Neural cell (in vitro differentiated cells): Measurements from ENCODE around the gene COPA. TPM values are rescaled to one million over a fixed set of nuclear protein-coding genes. Genes with fewer than 3 reads are reported as not detected.

Experiments
- H2AFZ ChIP-seq: fragments of 200-600, 300-800 bp; sonication (generic), shearing (Covaris generic); 2 replicates; pipeline ENCODE4 v1.6.0; 2014; ENCODE audit warnings: low read depth, mild to moderate bottlenecking, antibody characterized with exemption, low read length, moderate library complexity
- H3F3A ChIP-seq: fragments of 200-600 bp; shearing (Covaris generic); 2 replicates; pipeline ENCODE4 v1.6.1; 2016; ENCODE audit warnings: mild to moderate bottlenecking, moderate library complexity, mixed read lengths, antibody characterized with exemption, low read length; ENCODE audit not compliant: insufficient read depth, poor library complexity, severe bottlenecking
- H3K27ac ChIP-seq: fragments of 200-600, 300-800 bp; sonication (generic), shearing (Covaris generic); 2 replicates; pipeline ENCODE4 v1.5.1; 2014; ENCODE audit warnings: mild to moderate bottlenecking, low read length, moderate library complexity
- H3K27me3 ChIP-seq: fragments of 300-800, 200-600 bp; sonication (generic), shearing (Covaris generic); 2 replicates; pipeline ENCODE4 v1.6.0; 2014; ENCODE audit warnings: mild to moderate bottlenecking, low read depth, low read length, moderate library complexity; ENCODE audit not compliant: insufficient read depth
- H3K36me3 ChIP-seq: fragments of 300-800, 200-600 bp; sonication (generic), shearing (Covaris generic); 2 replicates; pipeline ENCODE4 v1.5.1; 2014; ENCODE audit warnings: mild to moderate bottlenecking, antibody characterized with exemption, low read length, moderate library complexity; ENCODE audit not compliant: insufficient read depth
- H3K4me2 ChIP-seq: fragments of 300-800, 200-600 bp; sonication (generic), shearing (Covaris generic); 2 replicates; pipeline ENCODE4 v1.6.0; 2014; ENCODE audit warnings: mild to moderate bottlenecking, low read length
- H3K4me3 ChIP-seq: fragments of 300-800, 200-600 bp; sonication (generic), shearing (Covaris generic); 2 replicates; pipeline ENCODE4 v1.5.1; 2014; ENCODE audit warnings: mild to moderate bottlenecking, low read length, moderate library complexity
- H3K79me2 ChIP-seq: fragments of 200-600 bp; shearing (Covaris generic); replicated peaks from 2 replicates; pipeline ENCODE4 v1.6.0; 2014; ENCODE audit warnings: mild to moderate bottlenecking, low read length, moderate library complexity; ENCODE audit not compliant: insufficient read depth
- H3K9ac ChIP-seq: fragments of 300-800, 200-600 bp; sonication (generic), shearing (Covaris generic); 2 replicates; pipeline ENCODE4 v1.6.1; 2016; ENCODE audit warnings: mild to moderate bottlenecking, low read length, mixed read lengths
- H3K9me2 ChIP-seq: fragments of 200-600 bp; shearing (Covaris generic); 2 replicates; pipeline ENCODE4 v1.6.1; 2016; ENCODE audit warnings: mild to moderate bottlenecking, low read length, mixed read lengths; ENCODE audit not compliant: insufficient read depth
- H3K9me3 ChIP-seq: fragments of 200-600, 300-800 bp; sonication (generic), shearing (Covaris generic); 2 replicates; pipeline ENCODE4 v1.6.1; 2016; ENCODE audit warnings: mild to moderate bottlenecking, mixed run types, low read length, moderate library complexity, mixed read lengths
- H4K20me1 ChIP-seq: fragments of 200-600 bp; shearing (Covaris generic); 2 replicates; pipeline ENCODE4 v1.6.1; 2016; ENCODE audit warnings: mild to moderate bottlenecking, mixed run types; ENCODE audit not compliant: insufficient read depth
- EP300 ChIP-seq: fragments of 450-650 bp; conservative IDR thresholded peaks from 2 replicates; pipeline ENCODE4 v1.6.1; 2014; ENCODE audit warnings: antibody characterized with exemption, mild to moderate bottlenecking, moderate library complexity; ENCODE audit not compliant: poor library complexity, severe bottlenecking
- EZH2 ChIP-seq: fragments of 200-600, 300-800 bp; shearing (Covaris generic), sonication (generic); IDR thresholded peaks from 2 replicates; pipeline ENCODE4 v1.6.1; 2014; ENCODE audit warnings: antibody characterized with exemption, low read length, borderline replicate concordance, mild to moderate bottlenecking; ENCODE audit not compliant: insufficient read depth, poor library complexity, severe bottlenecking
- MXI1 ChIP-seq: fragments of 450-650 bp; conservative IDR thresholded peaks from 2 replicates; pipeline ENCODE4 v1.6.1; 2014; ENCODE audit warnings: antibody characterized with exemption, mild to moderate bottlenecking; ENCODE audit not compliant: poor library complexity, severe bottlenecking
- POLR2AphosphoS5 ChIP-seq: IDR thresholded peaks from 2 replicates; pipeline ENCODE4 v1.6.1; 2012
- RAD21 ChIP-seq: fragments of 450-650 bp; conservative IDR thresholded peaks from 2 replicates; pipeline ENCODE4 v1.6.1; 2014; ENCODE audit warnings: antibody characterized with exemption, mild to moderate bottlenecking, moderate library complexity
- SMC3 ChIP-seq: fragments of 450-650 bp; conservative IDR thresholded peaks from 2 replicates; pipeline ENCODE4 v1.6.1; 2014; ENCODE audit warnings: antibody characterized with exemption, mild to moderate bottlenecking, moderate library complexity; ENCODE audit not compliant: poor library complexity
- TAF1 ChIP-seq: IDR thresholded peaks from 2 replicates; pipeline ENCODE4 v1.6.1; 2012; ENCODE audit warnings: low read depth
- polyA plus RNA-seq: library from polyadenylated mRNA; depleted of rRNA; stranded (reverse); fragments of >200 nt; gene quantifications from 2 replicates; pipeline ENCODE4 v1.2.3, GENCODE V29; 2014
- TF ChIP-seq, protein P1 (sequence below): IDR thresholded peaks from 2 replicates; pipeline ENCODE4 v1.6.1; 2012; ENCODE audit warnings: borderline replicate concordance
- TF ChIP-seq, protein P2 (sequence below): fragments of 450-650 bp; IDR thresholded peaks from 2 replicates; pipeline ENCODE4 v1.5.1; 2014; ENCODE audit warnings: antibody characterized with exemption, mild to moderate bottlenecking, moderate library complexity; ENCODE audit not compliant: poor library complexity, severe bottlenecking

The COPA gene
- polyA plus RNA-seq, 1 donor from 2014 or later: 75.0 TPM

DNA sequence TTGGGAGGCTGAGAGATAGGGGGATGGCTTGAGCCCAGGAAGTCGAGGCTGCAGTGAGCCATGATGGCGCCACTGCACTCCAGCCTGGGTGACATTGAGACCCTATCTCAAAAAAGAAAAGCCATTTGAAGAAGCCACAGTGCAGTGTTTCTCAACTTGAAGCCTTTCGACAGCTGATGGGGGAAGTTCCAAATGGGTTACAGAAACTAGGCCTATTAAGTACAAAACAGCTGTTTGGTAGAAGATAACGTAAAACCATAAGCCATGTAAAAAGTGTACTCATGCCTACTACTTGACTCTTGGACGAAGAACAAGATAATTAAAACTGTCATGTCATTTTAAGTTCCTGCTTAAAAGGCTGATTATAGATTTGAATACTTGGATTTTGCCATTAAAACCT, 16.6 kb downstream of the COPA start:
- no peaks in the 10 kb centered on the region for H3K27me3 ChIP-seq
- no peak overlapping the region for H2AFZ ChIP-seq
- peaks cover 26% of the 10 kb centered on the region for H3K36me3 ChIP-seq
- H3F3A ChIP-seq: no peaks in the 10 kb centered on the region
- no peak overlapping the region for H3K9ac ChIP-seq
- no peaks in the 10 kb centered on the region for H3K9me3 ChIP-seq
- no peak overlapping the region for H3K27ac ChIP-seq
- no peaks in the 10 kb centered on the region for H4K20me1 ChIP-seq
- H3K4me2 ChIP-seq: no peak overlapping the region
- TF ChIP-seq, protein P1, sequence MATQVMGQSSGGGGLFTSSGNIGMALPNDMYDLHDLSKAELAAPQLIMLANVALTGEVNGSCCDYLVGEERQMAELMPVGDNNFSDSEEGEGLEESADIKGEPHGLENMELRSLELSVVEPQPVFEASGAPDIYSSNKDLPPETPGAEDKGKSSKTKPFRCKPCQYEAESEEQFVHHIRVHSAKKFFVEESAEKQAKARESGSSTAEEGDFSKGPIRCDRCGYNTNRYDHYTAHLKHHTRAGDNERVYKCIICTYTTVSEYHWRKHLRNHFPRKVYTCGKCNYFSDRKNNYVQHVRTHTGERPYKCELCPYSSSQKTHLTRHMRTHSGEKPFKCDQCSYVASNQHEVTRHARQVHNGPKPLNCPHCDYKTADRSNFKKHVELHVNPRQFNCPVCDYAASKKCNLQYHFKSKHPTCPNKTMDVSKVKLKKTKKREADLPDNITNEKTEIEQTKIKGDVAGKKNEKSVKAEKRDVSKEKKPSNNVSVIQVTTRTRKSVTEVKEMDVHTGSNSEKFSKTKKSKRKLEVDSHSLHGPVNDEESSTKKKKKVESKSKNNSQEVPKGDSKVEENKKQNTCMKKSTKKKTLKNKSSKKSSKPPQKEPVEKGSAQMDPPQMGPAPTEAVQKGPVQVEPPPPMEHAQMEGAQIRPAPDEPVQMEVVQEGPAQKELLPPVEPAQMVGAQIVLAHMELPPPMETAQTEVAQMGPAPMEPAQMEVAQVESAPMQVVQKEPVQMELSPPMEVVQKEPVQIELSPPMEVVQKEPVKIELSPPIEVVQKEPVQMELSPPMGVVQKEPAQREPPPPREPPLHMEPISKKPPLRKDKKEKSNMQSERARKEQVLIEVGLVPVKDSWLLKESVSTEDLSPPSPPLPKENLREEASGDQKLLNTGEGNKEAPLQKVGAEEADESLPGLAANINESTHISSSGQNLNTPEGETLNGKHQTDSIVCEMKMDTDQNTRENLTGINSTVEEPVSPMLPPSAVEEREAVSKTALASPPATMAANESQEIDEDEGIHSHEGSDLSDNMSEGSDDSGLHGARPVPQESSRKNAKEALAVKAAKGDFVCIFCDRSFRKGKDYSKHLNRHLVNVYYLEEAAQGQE: no peak
- TF ChIP-seq EP300: no peak
- TF ChIP-seq TAF1: no peak
- TF ChIP-seq POLR2AphosphoS5: no peak
- H3K9me2 ChIP-seq: no peaks in the 10 kb centered on the region
- no peak overlapping the region for H3K4me3 ChIP-seq
- H3K79me2 ChIP-seq: peaks cover 7% of the 10 kb centered on the region

DNA sequence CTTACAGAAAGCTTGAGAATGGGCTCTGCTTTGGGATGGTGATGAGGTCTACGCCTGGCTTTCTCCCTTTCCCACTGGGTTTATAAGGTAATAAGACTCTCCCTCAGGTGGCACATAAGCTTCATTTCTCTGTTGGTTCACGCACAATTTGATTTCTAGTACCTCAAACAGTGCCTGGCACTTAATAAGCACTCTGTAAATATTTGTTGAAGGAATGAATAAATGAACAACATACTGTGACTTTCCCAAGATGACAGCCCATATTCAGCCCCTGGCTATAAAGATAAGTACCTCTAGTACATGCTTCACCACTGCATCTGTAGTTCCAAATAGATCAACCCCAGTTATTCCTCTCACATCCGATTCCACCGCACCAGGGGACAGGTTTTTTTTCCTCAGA, 17.8 kb downstream of the COPA start:
- Histone ChIP-seq H3K4me3 (no peak overlapping the region), H3K9me3 (no peaks in the 10 kb centered on the region), H3K4me2 (no peak overlapping the region), H3K27ac (no peak overlapping the region), H3K36me3 (peaks cover 27% of the 10 kb centered on the region), H2AFZ (no peak overlapping the region), H3F3A (no peaks in the 10 kb centered on the region), H4K20me1 (no peaks in the 10 kb centered on the region), H3K27me3 (no peaks in the 10 kb centered on the region), H3K9me2 (no peaks in the 10 kb centered on the region), H3K9ac (no peak overlapping the region), H3K79me2 (peaks cover 7% of the 10 kb centered on the region)
- TF ChIP-seq TAF1 (no peak), EZH2 (no peak), EP300 (no peak), RAD21 (no peak), POLR2AphosphoS5 (no peak), SMC3 (no peak), MXI1 (no peak)
- TF ChIP-seq, protein P2, sequence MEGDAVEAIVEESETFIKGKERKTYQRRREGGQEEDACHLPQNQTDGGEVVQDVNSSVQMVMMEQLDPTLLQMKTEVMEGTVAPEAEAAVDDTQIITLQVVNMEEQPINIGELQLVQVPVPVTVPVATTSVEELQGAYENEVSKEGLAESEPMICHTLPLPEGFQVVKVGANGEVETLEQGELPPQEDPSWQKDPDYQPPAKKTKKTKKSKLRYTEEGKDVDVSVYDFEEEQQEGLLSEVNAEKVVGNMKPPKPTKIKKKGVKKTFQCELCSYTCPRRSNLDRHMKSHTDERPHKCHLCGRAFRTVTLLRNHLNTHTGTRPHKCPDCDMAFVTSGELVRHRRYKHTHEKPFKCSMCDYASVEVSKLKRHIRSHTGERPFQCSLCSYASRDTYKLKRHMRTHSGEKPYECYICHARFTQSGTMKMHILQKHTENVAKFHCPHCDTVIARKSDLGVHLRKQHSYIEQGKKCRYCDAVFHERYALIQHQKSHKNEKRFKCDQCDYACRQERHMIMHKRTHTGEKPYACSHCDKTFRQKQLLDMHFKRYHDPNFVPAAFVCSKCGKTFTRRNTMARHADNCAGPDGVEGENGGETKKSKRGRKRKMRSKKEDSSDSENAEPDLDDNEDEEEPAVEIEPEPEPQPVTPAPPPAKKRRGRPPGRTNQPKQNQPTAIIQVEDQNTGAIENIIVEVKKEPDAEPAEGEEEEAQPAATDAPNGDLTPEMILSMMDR: no peak
- TF ChIP-seq, protein P1: no peak
